Endothelial cell (in vitro differentiated cells): ENCODE results near the gene KCNH8. TPM values are rescaled to one million over a fixed set of nuclear protein-coding genes. Genes with fewer than 3 reads are reported as not detected.

Experiments
- DNase-seq: peaks from one replicate; pipeline ENCODE4 v3.0.0; 2021; ENCODE audit warnings: low spot score
- H3K27ac Mint-ChIP-seq: one replicate; pipeline ENCODE4 v1.8.0; 2021; ENCODE audit warnings: mixed read lengths, inconsistent platforms; ENCODE audit not compliant: unreplicated experiment
- H3K27me3 Mint-ChIP-seq: one replicate; pipeline ENCODE4 v1.8.0; 2021; ENCODE audit warnings: mild to moderate bottlenecking, moderate library complexity, mixed read lengths, inconsistent platforms; ENCODE audit not compliant: unreplicated experiment
- H3K36me3 Mint-ChIP-seq: one replicate; pipeline ENCODE4 v1.8.0; 2021; ENCODE audit warnings: mild to moderate bottlenecking, low read depth, mixed read lengths, inconsistent platforms; ENCODE audit not compliant: unreplicated experiment
- H3K4me1 Mint-ChIP-seq: one replicate; pipeline ENCODE4 v1.8.0; 2021; ENCODE audit warnings: mild to moderate bottlenecking, mixed read lengths, inconsistent platforms; ENCODE audit not compliant: unreplicated experiment
- H3K4me3 Mint-ChIP-seq: one replicate; pipeline ENCODE4 v1.8.0; 2021; ENCODE audit warnings: mild to moderate bottlenecking, mixed read lengths, inconsistent platforms; ENCODE audit not compliant: unreplicated experiment
- H3K9me3 Mint-ChIP-seq: one replicate; pipeline ENCODE4 v1.8.0; 2021; ENCODE audit warnings: mixed read lengths, inconsistent platforms; ENCODE audit not compliant: unreplicated experiment
- CTCF ChIP-seq: fragments of 200-600 bp; sonication (generic); IDR thresholded peaks from one replicate; pipeline ENCODE4 v1.5.0; 2021; ENCODE audit warnings: antibody characterized with exemption; ENCODE audit not compliant: unreplicated experiment
- total RNA-seq: library from RNA; stranded (reverse); fragmentation: NEBNext Ultra II Directional; extraction: Animal tissue kit (Norgen Biotek cat#: 25700); gene quantifications from one replicate; pipeline ENCODE4 v1.2.1, GENCODE V29; 2021; ENCODE audit not compliant: unreplicated experiment

Gene KCNH8
- total RNA-seq, 1 donor from 2014 or later, result 1.3 TPM

GRCh38 chr3:19485267-19485666 is 337.0 kb downstream of the KCNH8 start:
- Mint-ChIP-seq H3K36me3 (peaks cover 3% of the 10 kb centered on the region), H3K9me3 (no peaks in the 10 kb centered on the region), H3K27ac (no peak overlapping the region), H3K4me1 (no peaks in the 10 kb centered on the region), H3K27me3 (peaks cover 1% of the 10 kb centered on the region), H3K4me3 (no peak overlapping the region)
- no peak for TF ChIP-seq CTCF
- no peak for DNase-seq

- Mint-ChIP-seq H3K27ac (no peak overlapping the region), H3K27me3 (peaks cover 1% of the 10 kb centered on the region), H3K4me3 (no peak overlapping the region), H3K9me3 (no peaks in the 10 kb centered on the region), H3K4me1 (no peaks in the 10 kb centered on the region), H3K36me3 (no peaks in the 10 kb centered on the region)
- TF ChIP-seq CTCF, result no peak
- no peak for DNase-seq
Measured at GRCh38 chr3:19487386-19487785, 339.1 kb downstream of the KCNH8 start.

- no peaks in the 10 kb centered on the region for H3K36me3 Mint-ChIP-seq
- no peak for TF ChIP-seq CTCF
- no peak overlapping the region for H3K27ac Mint-ChIP-seq
- H3K4me1 Mint-ChIP-seq, result no peaks in the 10 kb centered on the region
- H3K9me3 Mint-ChIP-seq, result no peaks in the 10 kb centered on the region
- DNase-seq, result no peak
- H3K27me3 Mint-ChIP-seq, result peaks cover 5% of the 10 kb centered on the region
- H3K4me3 Mint-ChIP-seq, result no peak overlapping the region
Measured at GRCh38 chr3:19488939-19489338, 340.6 kb downstream of the KCNH8 start.

- H3K27ac Mint-ChIP-seq, result no peak overlapping the region
- TF ChIP-seq CTCF, result no peak
Measured at GRCh38 chr3:19489936-19490335, 341.6 kb downstream of the KCNH8 start.

GRCh38 chr3:19506171-19506570 is 357.9 kb downstream of the KCNH8 start:
- TF ChIP-seq CTCF, result no peak
- Mint-ChIP-seq H3K27ac (no peak overlapping the region), H3K4me1 (no peaks in the 10 kb centered on the region), H3K9me3 (no peaks in the 10 kb centered on the region), H3K4me3 (no peak overlapping the region), H3K27me3 (no peaks in the 10 kb centered on the region), H3K36me3 (no peaks in the 10 kb centered on the region)
- no peak for DNase-seq

More at GRCh38 chr3:19489936-19490335, 341.6 kb downstream of the KCNH8 start:
- H3K4me1 Mint-ChIP-seq, result no peaks in the 10 kb centered on the region
- H3K9me3 Mint-ChIP-seq, result no peaks in the 10 kb centered on the region
- peaks cover 5% of the 10 kb centered on the region for H3K27me3 Mint-ChIP-seq
- no peak for DNase-seq
- no peaks in the 10 kb centered on the region for H3K36me3 Mint-ChIP-seq
- H3K4me3 Mint-ChIP-seq, result no peak overlapping the region
